ENCODE results near the gene PAFAH1B1. TPM values are rescaled to one million over a fixed set of nuclear protein-coding genes. Genes with fewer than 3 reads are reported as not detected.
"Not testable (repeated sequence)": the region's sequence is repeated elsewhere in the genome, so short reads cannot be mapped to it uniquely, and the experiment has no call there.

The PAFAH1B1 gene
- total RNA-seq, 5 donors from 2014 or later (not counting 1 experiment from before 2014, with no cell fraction given): 113 to 133 (median 122) TPM

GRCh38 chr17:2613089-2613808 is 19.8 kb downstream of the PAFAH1B1 start:
- 93% methylated on average over 13 of the region's 17 CpGs for WGBS (ENCODE audit: insufficient coverage)

GRCh38 chr17:2615882-2616281 is 22.4 kb downstream of the PAFAH1B1 start:
- peaks cover 4 to 42% of the 10 kb centered on the region in 2 experiments for H3K4me1 ChIP-seq (ENCODE audit: control insufficient read depth in 1 of 2, extremely low read depth in 1 of 2, insufficient read depth in 2 of 2, low read length in 2 of 2)
- CTCF ChIA-PET: no interaction called here

More at GRCh38 chr17:2613089-2613808, 19.8 kb downstream of the PAFAH1B1 start:
- Histone ChIP-seq H3K4me3 (ENCODE audit: control insufficient read depth in 1 of 2, extremely low read depth in 1 of 2, low read length in 1 of 2) (no peak overlapping the region), H3K36me3 (ENCODE audit: control insufficient read depth in 2 of 2, extremely low read depth in 1 of 2, insufficient read depth in 1 of 2, low read length in 1 of 2) (peaks cover 3 to 6% of the 10 kb centered on the region in 2 donors), H3K4me1 (ENCODE audit: control insufficient read depth in 1 of 2, extremely low read depth in 1 of 2, insufficient read depth in 2 of 2, low read length in 2 of 2) (peaks cover 4 to 40% of the 10 kb centered on the region in 2 experiments), H3K27ac (ENCODE audit: low read length) (no peak overlapping the region), H3K27me3 (replicated peaks in 1 of 2; ENCODE audit: control insufficient read depth in 2 of 2, extremely low read depth in 1 of 2, insufficient read depth in 2 of 2, low read length in 1 of 2) (no peaks in the 10 kb centered on the region), H3K9me3 (no peaks in the 10 kb centered on the region)
- peaks cover 6% of the 10 kb centered on the region for H3K36me3 Mint-ChIP-seq
- no peaks in the 10 kb centered on the region for H3K27me3 Mint-ChIP-seq
- no peak overlapping the region for H3K4me3 Mint-ChIP-seq
- no peaks in the 10 kb centered on the region for H3K9me3 Mint-ChIP-seq
- peaks cover 76 to 80% (median 79%) of the 10 kb centered on the region in 3 donors for H3K4me1 Mint-ChIP-seq
- DNase-seq: no peak
- ChIA-PET POLR2A (interaction anchor here (0.7 to 0.9 kb wide), 2 partner anchors 17 to 19 kb away, joined by 3 to 8 read pairs; no protein-coding TSS in a partner anchor), CTCF (no interaction called here)
- H3K27ac Mint-ChIP-seq: no peak overlapping the region
- ATAC-seq (replicated peaks in 1 of 4): no peak

GRCh38 chr17:2621241-2621640 is 27.8 kb downstream of the PAFAH1B1 start:
- peaks cover 28% of the 10 kb centered on the region for H3K36me3 Mint-ChIP-seq
- no peaks in the 10 kb centered on the region for H3K9me3 ChIP-seq
- H3K4me1 Mint-ChIP-seq: peaks cover 62 to 79% (median 78%) of the 10 kb centered on the region in 3 donors
- no peak overlapping the region for H3K27ac ChIP-seq (ENCODE audit: low read length)
- H3K36me3 ChIP-seq (ENCODE audit: control insufficient read depth in 2 of 2, extremely low read depth in 1 of 2, insufficient read depth in 1 of 2, low read length in 1 of 2): peaks cover 5 to 17% of the 10 kb centered on the region in 2 donors
- H3K27me3 ChIP-seq (replicated peaks in 1 of 2; ENCODE audit: control insufficient read depth in 2 of 2, extremely low read depth in 1 of 2, insufficient read depth in 2 of 2, low read length in 1 of 2): no peaks in the 10 kb centered on the region
- H3K27me3 Mint-ChIP-seq: no peaks in the 10 kb centered on the region
- peaks cover 0 to 4% (median 0%) of the 10 kb centered on the region in 3 donors for H3K9me3 Mint-ChIP-seq
- peak overlapping the region in 1 of 2 donors; percentile 1 for H3K27ac Mint-ChIP-seq
- ChIA-PET POLR2A (interaction anchor here in 1 of 2 donors (0.6 kb wide), 1 partner anchor 103 kb away, joined by 14 read pairs; no protein-coding TSS in a partner anchor), CTCF (interaction anchor here in 1 of 2 donors (0.6 to 0.9 kb wide), 2 partner anchors 54 to 268 kb away, joined by 3 to 6 read pairs; no protein-coding TSS in a partner anchor)
- DNase-seq (no peak), ATAC-seq (replicated peaks in 1 of 4) (no peak)
- H3K4me3 ChIP-seq (ENCODE audit: control insufficient read depth in 1 of 2, extremely low read depth in 1 of 2, low read length in 1 of 2): no peak overlapping the region
- H3K4me1 ChIP-seq (ENCODE audit: control insufficient read depth in 1 of 2, extremely low read depth in 1 of 2, insufficient read depth in 2 of 2, low read length in 2 of 2): peaks cover 1 to 48% of the 10 kb centered on the region in 2 experiments
- no peak overlapping the region for H3K4me3 Mint-ChIP-seq
- WGBS (ENCODE audit: insufficient coverage): no CpG with 5 or more reads among the region's 3 CpGs

More at GRCh38 chr17:2615882-2616281, 22.4 kb downstream of the PAFAH1B1 start:
- H3K27ac ChIP-seq (ENCODE audit: low read length): no peak overlapping the region
- Mint-ChIP-seq H3K4me3 (peak overlapping the region in 1 of 3 donors; percentile 13), H3K9me3 (no peaks in the 10 kb centered on the region), H3K36me3 (peaks cover 6% of the 10 kb centered on the region), H3K4me1 (peaks cover 60 to 74% (median 73%) of the 10 kb centered on the region in 3 donors), H3K27ac (no peak overlapping the region), H3K27me3 (no peaks in the 10 kb centered on the region)
- DNase-seq: no peak
- ATAC-seq (replicated peaks in 1 of 4): no peak
- H3K4me3 ChIP-seq (ENCODE audit: control insufficient read depth in 1 of 2, extremely low read depth in 1 of 2, low read length in 1 of 2): no peak overlapping the region
- H3K9me3 ChIP-seq: no peaks in the 10 kb centered on the region
- peaks cover 3 to 9% of the 10 kb centered on the region in 2 donors for H3K36me3 ChIP-seq (ENCODE audit: control insufficient read depth in 2 of 2, extremely low read depth in 1 of 2, insufficient read depth in 1 of 2, low read length in 1 of 2)
- no CpG with 5 or more reads among the region's 4 CpGs for WGBS (ENCODE audit: insufficient coverage)
- no peaks in the 10 kb centered on the region for H3K27me3 ChIP-seq (replicated peaks in 1 of 2; ENCODE audit: control insufficient read depth in 2 of 2, extremely low read depth in 1 of 2, insufficient read depth in 2 of 2, low read length in 1 of 2)
- POLR2A ChIA-PET: no interaction called here

- H3K27ac ChIP-seq (ENCODE audit: low read length); H3K4me3 ChIP-seq (ENCODE audit: control insufficient read depth in 1 of 2, extremely low read depth in 1 of 2, low read length in 1 of 2); H3K9me3 ChIP-seq; H3K9me3 Mint-ChIP-seq; ATAC-seq (replicated peaks in 1 of 4); H3K27ac Mint-ChIP-seq; H3K27me3 Mint-ChIP-seq; H3K27me3 ChIP-seq (replicated peaks in 1 of 2; ENCODE audit: control insufficient read depth in 2 of 2, extremely low read depth in 1 of 2, insufficient read depth in 2 of 2, low read length in 1 of 2); POLR2A ChIA-PET; DNase-seq; H3K4me3 Mint-ChIP-seq: not testable (repeated sequence)
- 95% methylated on average over 4 of the region's 4 CpGs for WGBS (ENCODE audit: insufficient coverage)
- Mint-ChIP-seq H3K4me1 (peaks cover 60 to 78% (median 77%) of the 10 kb centered on the region in 3 donors), H3K36me3 (peaks cover 32% of the 10 kb centered on the region)
- H3K36me3 ChIP-seq (ENCODE audit: control insufficient read depth in 2 of 2, extremely low read depth in 1 of 2, insufficient read depth in 1 of 2, low read length in 1 of 2): peaks cover 5 to 15% of the 10 kb centered on the region in 2 donors
- peaks cover 0 to 51% of the 10 kb centered on the region in 2 experiments for H3K4me1 ChIP-seq (ENCODE audit: control insufficient read depth in 1 of 2, extremely low read depth in 1 of 2, insufficient read depth in 2 of 2, low read length in 2 of 2)
- CTCF ChIA-PET: interaction anchor here in 1 of 2 donors (0.9 kb wide), 1 partner anchor 54 kb away, joined by 3 read pairs; no protein-coding TSS in a partner anchor
Measured at GRCh38 chr17:2621951-2622405, 28.5 kb downstream of the PAFAH1B1 start.

- peaks cover 60 to 78% (median 77%) of the 10 kb centered on the region in 3 donors for H3K4me1 Mint-ChIP-seq
- POLR2A ChIA-PET: interaction anchor here in 1 of 2 donors (0.6 kb wide), 2 partner anchors 129 to 1122 kb away, joined by 3 to 5 read pairs; no protein-coding TSS in a partner anchor
- DNase-seq; H3K27ac Mint-ChIP-seq; H3K27ac ChIP-seq (ENCODE audit: low read length); H3K9me3 ChIP-seq; H3K4me3 ChIP-seq (ENCODE audit: control insufficient read depth in 1 of 2, extremely low read depth in 1 of 2, low read length in 1 of 2); CTCF ChIA-PET; H3K27me3 Mint-ChIP-seq; H3K27me3 ChIP-seq (replicated peaks in 1 of 2; ENCODE audit: control insufficient read depth in 2 of 2, extremely low read depth in 1 of 2, insufficient read depth in 2 of 2, low read length in 1 of 2); H3K9me3 Mint-ChIP-seq: not testable (repeated sequence)
- Histone ChIP-seq H3K4me1 (ENCODE audit: control insufficient read depth in 1 of 2, extremely low read depth in 1 of 2, insufficient read depth in 2 of 2, low read length in 2 of 2) (peaks cover 0 to 47% of the 10 kb centered on the region in 2 experiments), H3K36me3 (ENCODE audit: control insufficient read depth in 2 of 2, extremely low read depth in 1 of 2, insufficient read depth in 1 of 2, low read length in 1 of 2) (peaks cover 5 to 13% of the 10 kb centered on the region in 2 donors)
- H3K4me3 Mint-ChIP-seq: peak overlapping the region in 1 of 3 donors; percentile 47
- ATAC-seq (replicated peaks in 1 of 4): peak in 1 of 4 experiments; percentile 23
- 88% methylated on average over 4 of the region's 4 CpGs for WGBS (ENCODE audit: insufficient coverage)
- H3K36me3 Mint-ChIP-seq: peaks cover 33% of the 10 kb centered on the region
Measured at GRCh38 chr17:2622721-2623301, 29.4 kb downstream of the PAFAH1B1 start.

- Mint-ChIP-seq H3K27ac (peak overlapping the region in 1 of 2 donors; percentile 39), H3K4me3 (peak overlapping the region in 1 of 3 donors; percentile 47), H3K4me1 (peaks cover 70 to 83% (median 82%) of the 10 kb centered on the region in 3 donors), H3K9me3 (peaks cover 0 to 5% (median 4%) of the 10 kb centered on the region in 3 donors), H3K36me3 (peaks cover 33% of the 10 kb centered on the region), H3K27me3 (no peaks in the 10 kb centered on the region)
- 88% methylated on average over 7 of the region's 10 CpGs for WGBS (ENCODE audit: insufficient coverage)
- Histone ChIP-seq H3K4me3 (ENCODE audit: control insufficient read depth in 1 of 2, extremely low read depth in 1 of 2, low read length in 1 of 2) (no peak overlapping the region), H3K27ac (ENCODE audit: low read length) (no peak overlapping the region), H3K9me3 (no peaks in the 10 kb centered on the region), H3K36me3 (ENCODE audit: control insufficient read depth in 2 of 2, extremely low read depth in 1 of 2, insufficient read depth in 1 of 2, low read length in 1 of 2) (peaks cover 5 to 10% of the 10 kb centered on the region in 2 donors), H3K4me1 (ENCODE audit: control insufficient read depth in 1 of 2, extremely low read depth in 1 of 2, insufficient read depth in 2 of 2, low read length in 2 of 2) (peaks cover 2 to 37% of the 10 kb centered on the region in 2 experiments), H3K27me3 (replicated peaks in 1 of 2; ENCODE audit: control insufficient read depth in 2 of 2, extremely low read depth in 1 of 2, insufficient read depth in 2 of 2, low read length in 1 of 2) (no peaks in the 10 kb centered on the region)
- DNase-seq: peak in 1 of 35 experiments; percentile 11
- POLR2A ChIA-PET: no interaction called here
- CTCF ChIA-PET: no interaction called here
- ATAC-seq (replicated peaks in 1 of 4): no peak
Measured at GRCh38 chr17:2624292-2624731, 30.9 kb downstream of the PAFAH1B1 start.

All from T-cell (primary cell).